Sigmoid colon (tissue), 4 donors: ENCODE results near the gene CDK5RAP3.

ENCODE experiments used
- POLR2AphosphoS5 ChIP-seq, 4 donors: sonication (generic); formaldehyde crosslinking; IDR thresholded peaks; one replicate each; pipeline ENCODE4 v1.6.1; 2017; ENCODE audit warnings: antibody characterized with exemption in 4 of 4
- TF ChIP-seq, protein P1 (sequence below), 4 experiments: fragments of 450-650 bp in 3 of 4; fragments of 200-600 bp in 1 of 4; IDR thresholded peaks; one replicate each; pipeline ENCODE4 v1.5.1; 2016 to 2019; ENCODE audit warnings: antibody characterized with exemption in 4 of 4, mild to moderate bottlenecking in 3 of 4, moderate library complexity in 2 of 4

DNA sequence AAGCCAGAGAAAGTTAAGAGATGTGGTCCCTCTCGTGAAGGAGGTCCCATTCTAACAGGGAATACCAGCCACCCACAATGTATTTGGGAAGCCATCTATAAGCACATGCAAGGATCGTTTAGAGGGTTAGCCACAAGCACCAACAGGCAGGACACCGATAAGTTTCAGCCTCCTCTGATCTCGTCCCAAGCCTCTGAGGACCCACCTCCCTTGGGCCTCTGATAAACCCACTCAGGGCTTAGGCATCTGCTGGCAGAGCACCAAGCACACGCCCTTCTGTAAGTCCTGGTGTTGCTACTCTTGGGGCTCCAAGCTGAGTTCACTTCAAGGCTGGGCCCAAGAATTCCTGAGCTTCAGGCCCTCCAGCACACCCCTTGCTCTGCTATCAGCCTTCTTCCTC, 35.0 kb upstream of the CDK5RAP3 start:
- TF ChIP-seq, protein P1, sequence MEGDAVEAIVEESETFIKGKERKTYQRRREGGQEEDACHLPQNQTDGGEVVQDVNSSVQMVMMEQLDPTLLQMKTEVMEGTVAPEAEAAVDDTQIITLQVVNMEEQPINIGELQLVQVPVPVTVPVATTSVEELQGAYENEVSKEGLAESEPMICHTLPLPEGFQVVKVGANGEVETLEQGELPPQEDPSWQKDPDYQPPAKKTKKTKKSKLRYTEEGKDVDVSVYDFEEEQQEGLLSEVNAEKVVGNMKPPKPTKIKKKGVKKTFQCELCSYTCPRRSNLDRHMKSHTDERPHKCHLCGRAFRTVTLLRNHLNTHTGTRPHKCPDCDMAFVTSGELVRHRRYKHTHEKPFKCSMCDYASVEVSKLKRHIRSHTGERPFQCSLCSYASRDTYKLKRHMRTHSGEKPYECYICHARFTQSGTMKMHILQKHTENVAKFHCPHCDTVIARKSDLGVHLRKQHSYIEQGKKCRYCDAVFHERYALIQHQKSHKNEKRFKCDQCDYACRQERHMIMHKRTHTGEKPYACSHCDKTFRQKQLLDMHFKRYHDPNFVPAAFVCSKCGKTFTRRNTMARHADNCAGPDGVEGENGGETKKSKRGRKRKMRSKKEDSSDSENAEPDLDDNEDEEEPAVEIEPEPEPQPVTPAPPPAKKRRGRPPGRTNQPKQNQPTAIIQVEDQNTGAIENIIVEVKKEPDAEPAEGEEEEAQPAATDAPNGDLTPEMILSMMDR (IDR thresholded peaks at IDR 0.05): no peak
- TF ChIP-seq POLR2AphosphoS5 (IDR thresholded peaks at IDR 0.05): no peak
